Measurements from ENCODE around the gene GOLGA8N.
"Not testable (repeated sequence)": the region's sequence is repeated elsewhere in the genome, so short reads cannot be mapped to it uniquely, and the experiment has no call there.

- TF ChIP-seq CTCF (conservative IDR thresholded peaks at IDR 0.05 in 1 of 2, IDR thresholded peaks at IDR 0.05 in 1 of 2; ENCODE audit: extremely low read depth in 1 of 2, insufficient read depth in 1 of 2, low read depth in 1 of 2, low read length in 2 of 2); EZH2 (IDR thresholded peaks at IDR 0.05; ENCODE audit: borderline replicate concordance, low read length): not testable (repeated sequence)
Observed at GRCh38 chr15:32543456-32543855, 49.8 kb upstream of the GOLGA8N start.

Data from mammary epithelial cell (primary cell).